SU-DHL-6 (cell line): ENCODE data around the gene ZBTB8B.
"Not testable (repeated sequence)": the region's sequence is repeated elsewhere in the genome, so short reads cannot be mapped to it uniquely, and the experiment has no call there.

Experiments used
- H2AFZ ChIP-seq: fragments of 200-600 bp; sonication (generic); 2 replicates; pipeline ENCODE4 v1.6.1; 2014; ENCODE audit warnings: low read depth, mild to moderate bottlenecking, moderate library complexity, mixed read lengths, antibody characterized with exemption, low read length; ENCODE audit not compliant: severe bottlenecking
- H3F3A ChIP-seq: fragments of 200-600 bp; shearing (Covaris generic); 2 replicates; pipeline ENCODE4 v1.6.0; 2016; ENCODE audit warnings: antibody characterized with exemption, mild to moderate bottlenecking; ENCODE audit not compliant: insufficient read depth
- H3K27ac ChIP-seq: fragments of 200-600 bp; sonication (generic); 2 replicates; pipeline ENCODE4 v1.5.1; 2016; ENCODE audit warnings: low read depth, mild to moderate bottlenecking, low read length, moderate library complexity, mixed read lengths
- H3K27me3 ChIP-seq: fragments of 200-600 bp; sonication (generic), shearing (Covaris generic); 2 replicates; pipeline ENCODE4 v1.6.0; 2014; ENCODE audit warnings: mild to moderate bottlenecking, low read length
- H3K36me3 ChIP-seq: fragments of 200-600 bp; sonication (generic); 2 replicates; pipeline ENCODE4 v1.6.1; 2014; ENCODE audit warnings: mild to moderate bottlenecking, low read length, mixed read lengths
- H3K4me2 ChIP-seq: fragments of 300-600, 200-600 bp; shearing (Covaris generic), sonication (generic); 2 replicates; pipeline ENCODE4 v1.6.0; 2014; ENCODE audit warnings: low read length, low read depth, mild to moderate bottlenecking; ENCODE audit not compliant: poor library complexity, severe bottlenecking
- H3K4me3 ChIP-seq: fragments of 200-600 bp; sonication (generic); 2 replicates; pipeline ENCODE4 v1.5.1; 2014; ENCODE audit warnings: antibody characterized with exemption, low read length, mild to moderate bottlenecking, mixed read lengths; ENCODE audit not compliant: insufficient read depth, poor library complexity, severe bottlenecking
- H3K79me2 ChIP-seq: fragments of 200-600 bp; sonication (generic); 2 replicates; pipeline ENCODE4 v1.6.1; 2014; ENCODE audit warnings: mild to moderate bottlenecking, low read length, moderate library complexity; ENCODE audit not compliant: insufficient read depth
- H3K9ac ChIP-seq: fragments of 200-600 bp; sonication (generic); 2 replicates; pipeline ENCODE4 v1.7.0; 2014; ENCODE audit warnings: mild to moderate bottlenecking, low read length
- H3K9me2 ChIP-seq: fragments of 200-600 bp; sonication (generic); replicated peaks from 2 replicates; pipeline ENCODE4 v1.6.1; 2014; ENCODE audit warnings: low read length; ENCODE audit not compliant: insufficient read depth
- H3K9me3 ChIP-seq: fragments of 200-600 bp; sonication (generic); 2 replicates; pipeline ENCODE4 v1.6.1; 2014; ENCODE audit warnings: low read length, mixed read lengths; ENCODE audit not compliant: insufficient read depth
- H4K20me1 ChIP-seq: fragments of 200-600 bp; sonication (generic); 2 replicates; pipeline ENCODE4 v1.6.1; 2014; ENCODE audit warnings: low read depth, mild to moderate bottlenecking, antibody characterized with exemption, low read length, moderate library complexity, mixed read lengths
- CTCF ChIP-seq: fragments of 200-600 bp; sonication (generic); IDR thresholded peaks from one replicate; pipeline ENCODE4 v1.5.1; 2017; ENCODE audit warnings: antibody characterized with exemption, mild to moderate bottlenecking, low read length, moderate library complexity; ENCODE audit not compliant: insufficient read depth, poor library complexity, severe bottlenecking
- EZH2phosphoT487 ChIP-seq: fragments of 200-600 bp; sonication (generic), shearing (Covaris generic); conservative IDR thresholded peaks from 2 replicates; pipeline ENCODE4 v1.6.1; 2018; ENCODE audit warnings: mild to moderate bottlenecking, antibody characterized with exemption, low read length, moderate library complexity, mixed read lengths

Gene ZBTB8B

GRCh38 chr1:32474954-32475353 lies 10.1 kb downstream of the ZBTB8B start:
- TF ChIP-seq CTCF (no peak), EZH2phosphoT487 (no peak)
- Histone ChIP-seq H4K20me1 (no peaks in the 10 kb centered on the region), H3K9me2 (no peaks in the 10 kb centered on the region), H3K79me2 (no peaks in the 10 kb centered on the region), H3F3A (no peaks in the 10 kb centered on the region), H3K27ac (no peak overlapping the region), H3K9me3 (no peaks in the 10 kb centered on the region), H3K4me2 (no peak overlapping the region), H3K36me3 (no peaks in the 10 kb centered on the region), H3K9ac (no peak overlapping the region), H3K27me3 (no peaks in the 10 kb centered on the region; the same call in 1 of the 2 replicates), H3K4me3 (no peak overlapping the region), H2AFZ (no peak overlapping the region)

DNA sequence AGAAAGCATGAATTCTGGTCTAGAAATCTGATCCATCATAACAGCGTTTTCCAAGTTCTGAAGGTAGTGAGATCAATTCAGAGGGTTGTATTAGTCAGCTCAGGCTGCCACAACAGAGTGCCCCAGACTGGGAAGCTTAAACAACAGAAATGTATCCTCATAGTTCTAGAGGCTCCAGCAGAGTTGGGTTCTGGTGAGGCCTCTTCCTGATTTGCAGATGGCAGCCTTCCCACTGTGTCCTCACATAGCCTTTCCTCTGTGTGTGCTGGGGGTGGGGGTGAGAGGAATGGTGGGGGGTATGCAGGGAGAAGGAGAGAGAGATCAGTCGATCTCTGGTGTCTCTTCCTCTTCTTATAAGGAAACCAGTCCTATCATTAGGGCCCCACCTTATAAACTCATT lies 15.1 kb downstream of the ZBTB8B start:
- no peaks in the 10 kb centered on the region for H4K20me1 ChIP-seq
- H3K9me2 ChIP-seq, result no peaks in the 10 kb centered on the region
- H3K27ac ChIP-seq, result no peak overlapping the region
- no peaks in the 10 kb centered on the region for H3F3A ChIP-seq
- TF ChIP-seq CTCF (no peak), EZH2phosphoT487 (no peak)
- H2AFZ ChIP-seq, result no peak overlapping the region
- no peaks in the 10 kb centered on the region for H3K9me3 ChIP-seq
- no peaks in the 10 kb centered on the region for H3K27me3 ChIP-seq
- no peaks in the 10 kb centered on the region for H3K36me3 ChIP-seq
- H3K9ac ChIP-seq, result no peak overlapping the region
- no peaks in the 10 kb centered on the region for H3K79me2 ChIP-seq
- no peak overlapping the region for H3K4me3 ChIP-seq
- no peak overlapping the region for H3K4me2 ChIP-seq

GRCh38 chr1:32480761-32481160 lies 15.9 kb downstream of the ZBTB8B start:
- H3K27ac ChIP-seq, result no peak overlapping the region
- H4K20me1 ChIP-seq, result no peaks in the 10 kb centered on the region
- H3K9me2 ChIP-seq, result no peaks in the 10 kb centered on the region
- H3K36me3 ChIP-seq, result no peaks in the 10 kb centered on the region
- no peaks in the 10 kb centered on the region for H3K27me3 ChIP-seq
- no peaks in the 10 kb centered on the region for H3F3A ChIP-seq
- H3K9ac ChIP-seq, result no peak overlapping the region
- TF ChIP-seq EZH2phosphoT487, result no peak
- no peak for TF ChIP-seq CTCF
- H3K79me2 ChIP-seq, result no peaks in the 10 kb centered on the region
- no peak overlapping the region for H3K4me3 ChIP-seq
- H3K9me3 ChIP-seq, result no peaks in the 10 kb centered on the region
- H2AFZ ChIP-seq, result no peak overlapping the region
- no peak overlapping the region for H3K4me2 ChIP-seq

- H3K4me2 ChIP-seq, H3K9me2 ChIP-seq, H3K27me3 ChIP-seq, H3K79me2 ChIP-seq, H3K4me3 ChIP-seq, H3K36me3 ChIP-seq, H3K27ac ChIP-seq, H2AFZ ChIP-seq, H3K9me3 ChIP-seq, H4K20me1 ChIP-seq, H3K9ac ChIP-seq, H3F3A ChIP-seq: not testable (repeated sequence)
These were observed 16.9 kb downstream of the ZBTB8B start for GRCh38 chr1:32481788-32482187.
